T-helper 2 cell treated with Interferon-gamma antibody and Interleukin-4, amounts not matched to agents 100 ng/mL and 5 ng/mL, for 36 hours (primary cell): ENCODE data around the gene FFAR4. TPM values are rescaled to one million over a fixed set of nuclear protein-coding genes. Genes with fewer than 3 reads are reported as not detected.
"Not testable (repeated sequence)": the region's sequence is repeated elsewhere in the genome, so short reads cannot be mapped to it uniquely, and the experiment has no call there.

ENCODE experiments used
- intact Hi-C: fragments of 100-400 bp; cut with micrococcal nuclease; formaldehyde crosslinking; loops from one replicate; pipeline ENCODE4 v1.15.1; 2023
- total RNA-seq: library from RNA; stranded (reverse); gene quantifications from 2 replicates; pipeline ENCODE4 v1.2.3, GENCODE V29; 2022

FFAR4 gene
- not detected in 2 replicates for total RNA-seq

DNA sequence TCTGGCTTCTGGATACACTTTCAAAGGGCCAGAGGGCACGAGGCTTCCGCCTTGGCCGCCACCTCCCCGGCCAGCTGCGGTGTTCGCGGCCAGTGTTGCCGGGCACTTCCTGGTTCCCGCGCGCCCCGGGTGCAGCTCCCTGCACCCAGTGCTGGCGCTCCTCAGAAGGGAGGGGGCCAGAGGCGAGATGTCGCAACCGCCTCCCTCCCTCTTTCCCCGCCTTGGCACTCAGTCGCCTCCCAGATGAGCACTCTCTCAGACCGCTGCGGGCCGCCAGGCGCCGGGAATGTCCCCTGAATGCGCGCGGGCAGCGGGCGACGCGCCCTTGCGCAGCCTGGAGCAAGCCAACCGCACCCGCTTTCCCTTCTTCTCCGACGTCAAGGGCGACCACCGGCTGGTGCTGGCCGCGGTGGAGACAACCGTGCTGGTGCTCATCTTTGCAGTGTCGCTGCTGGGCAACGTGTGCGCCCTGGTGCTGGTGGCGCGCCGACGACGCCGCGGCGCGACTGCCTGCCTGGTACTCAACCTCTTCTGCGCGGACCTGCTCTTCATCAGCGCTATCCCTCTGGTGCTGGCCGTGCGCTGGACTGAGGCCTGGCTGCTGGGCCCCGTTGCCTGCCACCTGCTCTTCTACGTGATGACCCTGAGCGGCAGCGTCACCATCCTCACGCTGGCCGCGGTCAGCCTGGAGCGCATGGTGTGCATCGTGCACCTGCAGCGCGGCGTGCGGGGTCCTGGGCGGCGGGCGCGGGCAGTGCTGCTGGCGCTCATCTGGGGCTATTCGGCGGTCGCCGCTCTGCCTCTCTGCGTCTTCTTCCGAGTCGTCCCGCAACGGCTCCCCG lies at the start of gene FFAR4:
Gene FFAR4 (plus strand): TSS at position 231 of the 842 bp plus-strand sequence. CDS start 56 bp downstream, at position 287.
- intact Hi-C loops, result no loop called here

DNA sequence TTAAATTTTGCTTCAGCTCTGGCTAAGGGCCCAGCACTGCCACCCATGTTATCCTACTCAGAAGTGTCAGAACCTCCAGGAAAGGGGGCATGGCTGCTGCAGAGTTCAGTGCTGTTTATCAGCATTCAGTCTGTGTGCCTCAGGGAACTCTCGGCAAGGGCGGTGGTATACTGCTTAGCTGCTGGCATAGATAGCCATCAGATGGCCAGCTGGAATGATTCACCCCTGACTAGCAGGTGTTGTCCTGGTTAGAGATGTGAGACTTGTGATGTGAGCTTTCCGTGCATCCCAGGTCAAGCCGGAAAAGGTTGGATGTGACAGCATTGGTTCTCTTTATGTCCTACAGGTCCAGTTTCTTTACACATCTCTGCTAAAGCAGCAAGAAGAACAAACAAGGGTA lies 47.9 kb upstream of the FFAR4 start:
- intact Hi-C loops, result no loop called here

DNA sequence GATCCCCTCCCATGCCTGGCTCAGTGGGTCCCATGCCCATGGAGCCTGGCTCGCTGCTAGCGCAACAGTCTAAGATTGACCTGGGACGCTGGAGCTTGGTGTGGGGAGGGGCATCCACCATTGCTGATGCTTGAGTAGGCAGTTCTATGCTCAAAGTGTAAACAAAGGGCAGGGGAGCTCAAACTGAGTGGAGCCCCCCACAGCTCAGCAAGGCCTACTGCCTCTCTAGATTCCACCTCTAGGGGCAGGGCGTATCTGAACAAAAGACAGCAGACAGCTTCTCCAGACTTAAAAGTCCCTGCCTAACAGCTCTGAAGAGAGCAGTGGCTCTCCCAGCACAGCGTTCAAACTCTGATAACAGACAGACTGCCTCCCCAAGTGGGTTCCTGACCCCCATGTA lies 31.2 kb upstream of the FFAR4 start:
- intact Hi-C loops, result no loop called here

DNA sequence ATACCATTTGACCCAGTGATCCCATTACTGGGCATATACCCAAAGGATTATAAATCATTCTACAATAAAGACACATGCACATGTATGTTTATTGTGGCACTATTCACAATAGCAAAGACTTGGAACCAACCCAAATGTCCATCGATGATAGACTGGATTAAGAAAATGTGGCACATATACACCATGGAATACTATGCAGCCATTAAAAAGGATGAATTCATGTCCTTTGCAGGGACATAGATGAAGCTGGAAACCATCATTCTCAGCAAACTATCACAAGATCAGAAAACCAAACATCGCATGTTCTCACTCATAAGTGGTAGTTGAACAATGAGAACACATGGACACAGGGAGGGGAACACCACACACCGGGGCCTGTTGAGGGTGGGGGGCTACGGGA lies 25.6 kb upstream of the FFAR4 start:
- intact Hi-C loops, result not testable (repeated sequence)

DNA sequence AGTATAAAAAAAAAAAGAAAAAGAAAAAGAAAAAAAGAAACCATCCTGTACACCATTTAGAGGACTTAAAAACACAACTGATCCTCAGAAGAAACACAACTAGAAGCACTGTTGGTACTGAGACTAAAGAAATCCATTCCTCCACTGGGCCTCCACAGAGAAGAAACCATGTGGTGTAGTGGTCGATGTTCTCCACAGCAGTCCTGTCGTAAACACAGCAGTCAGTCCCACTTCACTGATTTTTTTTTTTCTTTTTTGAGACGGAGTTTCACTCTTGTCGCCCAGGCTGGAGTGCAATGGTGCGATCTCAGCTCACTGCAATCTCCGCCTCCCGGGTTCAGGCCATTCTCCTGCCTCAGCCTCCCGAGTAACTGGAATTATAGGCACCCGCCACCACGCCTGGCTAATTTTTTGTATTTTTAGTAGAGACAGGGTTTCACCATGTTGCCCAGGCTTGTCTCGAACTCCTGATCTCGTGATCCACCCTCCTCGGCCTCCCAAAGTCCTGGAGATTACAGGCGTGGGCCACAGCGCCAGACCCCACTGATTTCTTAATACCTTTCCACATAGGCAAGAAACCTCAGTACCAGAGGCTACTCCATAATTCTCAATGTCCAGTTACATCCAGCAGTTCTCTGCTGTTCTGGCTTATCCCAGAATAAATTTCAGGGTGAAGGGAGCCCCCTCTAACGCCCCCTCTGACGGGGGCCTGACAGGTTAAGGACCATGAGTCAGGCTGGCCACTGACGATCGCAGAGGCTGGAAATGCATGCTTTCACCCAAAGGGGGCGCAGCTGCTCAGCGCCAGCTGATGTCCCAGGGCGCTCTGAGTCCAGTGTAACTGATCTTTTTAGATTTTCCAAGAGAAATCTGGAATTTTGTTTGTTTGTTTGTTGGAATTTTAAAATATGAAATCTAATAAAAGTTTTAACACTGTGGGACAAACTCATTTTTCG lies 24.8 kb upstream of the FFAR4 start:
- intact Hi-C loops, result no loop called here

DNA sequence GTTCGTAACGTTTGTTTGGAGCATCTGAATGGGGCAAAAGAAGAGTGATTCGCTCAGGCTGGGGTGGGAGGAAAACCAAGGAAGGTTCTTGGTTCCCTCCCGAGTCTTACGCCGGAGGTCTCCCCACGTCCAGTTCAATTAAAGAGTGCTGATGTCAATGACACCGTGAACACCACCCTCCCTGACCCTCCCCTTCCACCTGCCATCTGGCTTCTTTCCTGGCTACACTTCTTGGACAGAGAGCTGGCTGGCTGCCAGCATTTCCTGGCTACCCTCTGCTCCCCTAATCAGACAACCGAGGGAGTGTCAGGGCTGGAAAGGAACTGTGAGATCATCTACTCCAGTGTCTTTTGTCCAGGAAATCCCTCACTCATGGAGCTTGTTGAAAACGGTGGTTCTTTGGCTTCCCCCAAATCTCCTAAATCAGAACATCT lies 24.1 kb upstream of the FFAR4 start:
- intact Hi-C loops, result no loop called here

DNA sequence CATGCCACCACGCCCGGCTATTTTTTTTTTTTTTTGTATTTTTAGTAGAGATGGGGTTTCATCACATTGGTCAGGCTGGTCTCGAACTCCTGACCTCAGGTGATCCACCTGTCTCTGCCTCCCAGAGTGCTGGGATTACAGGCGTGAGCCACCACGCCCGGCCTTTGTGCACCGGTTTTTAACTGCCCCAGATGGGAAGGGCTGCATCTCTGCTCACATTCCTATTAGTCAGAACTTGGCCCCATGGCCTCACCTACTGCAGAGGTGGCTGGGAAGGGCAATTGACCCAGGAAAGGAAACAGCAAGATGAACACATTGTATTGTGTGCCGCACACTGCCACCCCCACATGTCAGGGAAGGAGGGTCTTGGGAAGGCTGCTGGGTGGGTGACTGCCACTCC lies 19.5 kb upstream of the FFAR4 start:
- intact Hi-C loops, result not testable (repeated sequence)

DNA sequence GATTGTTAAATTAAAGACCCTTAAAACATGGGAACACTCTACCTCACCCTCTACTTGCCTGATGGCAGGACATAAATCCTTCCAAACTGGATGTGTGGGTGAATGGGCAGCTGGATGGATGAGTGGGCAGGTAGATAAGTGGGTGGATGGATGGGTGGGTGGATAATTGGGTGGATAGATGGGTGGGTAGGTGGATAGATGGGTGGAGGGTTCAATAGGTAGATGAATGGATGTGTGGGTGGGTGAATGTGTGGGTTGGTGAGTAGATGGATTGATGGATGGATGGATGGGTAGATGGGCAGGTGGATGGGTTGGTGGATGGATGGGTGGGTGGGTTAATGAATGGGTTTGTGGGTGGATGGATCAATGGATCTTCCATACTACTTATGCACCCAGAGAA lies 18.9 kb upstream of the FFAR4 start:
- intact Hi-C loops, result no loop called here

DNA sequence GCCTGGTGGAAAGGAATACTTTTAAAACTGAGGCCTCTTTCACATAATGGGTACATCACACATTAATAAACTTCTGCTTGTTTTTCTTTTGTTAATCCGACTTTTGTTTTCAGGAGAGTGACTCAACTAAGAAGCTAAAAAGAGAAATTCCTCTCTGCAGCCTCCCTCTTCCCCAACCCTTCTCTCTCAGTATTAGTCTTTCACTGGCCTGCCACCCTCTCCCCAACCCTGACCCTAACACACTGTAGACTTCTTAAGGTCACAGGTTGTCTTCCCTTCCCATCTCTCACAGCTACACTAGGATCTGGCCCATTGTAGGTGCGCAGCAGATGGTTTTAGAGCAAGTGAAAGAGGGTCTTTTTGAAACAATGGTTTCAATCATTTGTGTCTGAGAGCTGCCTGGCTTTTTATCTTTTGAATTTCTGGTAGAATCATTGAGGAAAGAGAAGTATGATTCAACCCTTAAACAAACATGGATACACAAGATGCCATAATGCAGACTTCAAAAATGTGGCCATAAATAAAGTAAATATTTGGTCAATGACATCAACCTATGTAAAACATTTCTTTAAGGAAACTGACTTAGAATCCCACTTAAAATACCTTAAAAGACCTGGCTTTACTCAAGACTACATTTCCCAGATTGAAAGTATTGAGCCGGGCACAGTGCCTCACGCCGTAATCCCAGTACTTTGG lies 17.9 kb upstream of the FFAR4 start:
- intact Hi-C loops, result no loop called here

DNA sequence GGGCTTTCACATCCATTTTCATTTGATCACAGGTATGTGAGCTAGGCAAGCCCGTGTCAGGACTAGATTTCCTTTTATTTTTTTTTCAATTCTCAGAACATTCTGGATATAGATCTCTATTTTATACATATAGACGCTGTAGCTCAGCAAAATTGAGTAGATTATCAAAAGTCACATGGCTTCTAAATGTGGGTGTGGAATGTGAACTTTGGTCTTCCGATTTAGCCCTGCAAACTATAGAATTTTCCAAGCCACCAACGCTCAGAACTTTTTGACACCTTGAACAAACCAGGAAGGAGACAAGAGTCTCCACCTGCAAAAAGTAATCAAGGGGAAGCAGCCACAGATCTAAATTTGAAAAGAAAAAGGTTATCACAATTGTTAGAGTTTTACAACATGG lies 15.9 kb upstream of the FFAR4 start:
- intact Hi-C loops, result loop anchor here (5.0 kb wide), 1 partner anchor 267 kb away; no protein-coding TSS in a partner anchor

DNA sequence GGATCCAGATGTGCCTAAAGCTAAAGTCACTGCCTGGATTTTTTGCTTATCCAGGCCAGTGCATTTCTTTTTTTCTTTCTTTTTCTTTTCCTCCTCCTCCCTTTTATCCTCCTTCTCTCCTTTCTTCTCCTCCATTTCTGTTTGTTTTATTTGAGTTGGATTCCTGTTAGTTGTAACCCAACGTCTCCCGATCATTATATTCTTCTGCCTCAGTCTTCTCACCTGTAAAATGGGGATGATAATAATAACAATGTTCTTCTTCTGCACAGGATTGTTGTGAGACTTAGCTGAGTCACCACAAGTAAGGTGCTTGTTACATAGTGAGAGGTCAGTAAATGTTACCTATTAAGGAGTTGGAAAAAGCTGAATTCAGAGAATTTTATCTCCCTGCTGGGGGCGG lies 13.7 kb upstream of the FFAR4 start:
- intact Hi-C loops, result loop anchor here (5.0 kb wide), 1 partner anchor 265 kb away; no protein-coding TSS in a partner anchor

DNA sequence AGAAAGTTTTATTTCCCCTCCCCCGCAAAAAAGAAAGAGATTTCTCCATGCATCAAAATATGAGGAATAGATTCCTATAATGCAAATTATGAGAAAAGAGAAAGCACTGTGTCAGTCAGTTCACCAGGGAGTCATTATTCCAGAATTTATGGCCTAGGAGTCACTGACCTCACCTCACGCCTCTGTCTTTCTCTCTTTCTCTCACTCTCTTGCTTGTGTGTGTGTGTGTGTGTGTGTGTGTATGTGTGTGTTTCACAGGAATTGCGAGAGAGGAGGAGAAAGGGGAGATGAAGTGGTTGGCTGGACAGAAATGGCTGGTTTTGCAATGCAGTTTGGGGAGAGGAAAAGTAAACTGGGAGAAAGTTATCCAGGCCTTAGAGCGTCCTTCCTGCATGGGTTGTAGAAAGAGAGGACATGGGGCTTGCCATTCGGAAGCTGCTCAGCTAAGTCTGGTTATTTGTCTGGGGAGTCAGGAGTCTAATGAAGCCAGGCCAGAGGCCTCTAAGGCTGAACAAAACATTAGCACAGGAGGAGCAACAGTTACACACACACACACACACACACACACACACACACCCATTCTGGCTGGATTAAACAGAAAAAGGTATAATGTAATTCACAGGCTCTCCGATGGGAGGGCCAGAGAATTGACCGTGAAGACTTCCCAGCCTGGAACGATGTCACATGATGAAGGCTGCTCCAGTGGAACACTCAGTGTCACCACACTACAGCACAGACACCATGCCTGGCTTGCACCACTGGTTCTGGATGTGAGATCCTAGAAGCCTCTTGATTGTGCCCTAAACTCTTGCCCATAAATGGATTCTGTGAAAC lies 12.8 kb upstream of the FFAR4 start:
- intact Hi-C loops, result loop anchor here (1.0 to 5.0 kb wide), 2 partner anchors 127 to 264 kb away; no protein-coding TSS in a partner anchor

DNA sequence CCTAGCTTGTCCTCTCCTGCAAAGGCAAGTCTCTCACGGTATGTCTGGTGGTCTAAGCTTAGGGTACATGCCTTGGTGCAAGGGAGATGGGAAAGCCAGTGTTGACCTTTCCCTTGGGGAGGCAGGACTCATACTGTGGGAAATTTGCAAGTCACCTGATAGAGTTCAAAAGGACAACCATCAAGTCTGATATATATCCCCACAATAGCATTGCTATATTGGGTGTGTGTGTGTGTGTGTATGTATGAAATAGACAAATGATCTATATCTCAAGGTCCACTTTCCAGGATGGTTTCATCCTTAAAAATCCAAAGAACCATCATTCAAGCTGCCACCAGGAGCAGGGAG lies 12.2 kb upstream of the FFAR4 start:
- intact Hi-C loops, result loop anchor here (1.0 to 5.0 kb wide), 2 partner anchors 126 to 263 kb away; no protein-coding TSS in a partner anchor

DNA sequence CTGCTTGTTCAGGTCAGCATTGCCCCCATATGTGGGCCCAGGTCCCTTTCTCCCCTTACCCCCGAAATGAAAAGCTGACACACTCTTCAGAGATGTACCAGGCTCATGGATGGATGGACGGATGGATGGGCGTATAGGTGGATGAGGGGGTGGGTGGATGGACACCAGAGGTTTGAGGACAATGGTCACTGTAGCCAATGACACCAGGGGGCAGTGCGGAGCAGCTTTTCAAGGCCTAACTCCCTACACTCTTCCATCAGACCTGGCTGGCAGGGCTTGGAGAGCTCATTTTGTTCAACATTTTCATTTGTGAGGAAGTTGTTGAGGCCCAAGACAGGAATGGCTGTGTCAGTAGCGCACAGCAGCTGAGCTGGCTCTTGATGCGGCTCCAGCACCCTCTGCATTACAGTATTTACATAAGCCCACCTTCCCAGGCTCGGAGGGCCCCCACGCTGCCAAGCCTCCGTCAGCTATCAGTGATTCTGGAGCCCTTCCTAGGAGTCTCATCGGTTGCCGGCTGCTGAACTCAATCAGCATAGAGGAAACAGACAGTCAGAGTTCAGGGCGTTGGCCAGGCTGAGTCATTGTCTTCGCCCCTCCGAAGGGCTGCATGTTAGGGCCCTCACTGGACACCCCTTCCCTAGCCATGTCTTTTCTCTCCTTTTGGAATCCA lies 11.6 kb upstream of the FFAR4 start:
- intact Hi-C loops, result loop anchor here (1.0 to 5.0 kb wide), 2 partner anchors 125 to 262 kb away; no protein-coding TSS in a partner anchor

DNA sequence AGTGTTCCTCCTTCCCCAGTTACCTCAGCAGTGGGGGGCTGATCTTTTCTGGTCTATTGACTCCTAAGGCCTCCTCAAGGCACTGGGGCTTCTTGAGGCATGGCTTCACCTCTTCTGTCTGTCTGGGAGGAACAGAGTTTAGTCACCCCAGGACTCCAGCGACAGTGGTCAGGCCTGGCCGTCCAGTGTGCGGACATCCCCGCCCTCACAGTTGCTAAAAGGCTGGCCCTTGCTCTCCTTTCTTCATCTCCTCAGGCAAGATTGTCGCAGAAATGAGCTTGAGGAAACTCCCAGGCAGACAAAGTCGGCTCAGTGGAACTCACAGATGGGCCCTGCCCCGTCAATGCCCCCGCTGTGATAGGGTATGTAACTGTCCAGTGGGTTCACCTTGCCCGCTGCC lies 7.0 kb upstream of the FFAR4 start:
- intact Hi-C loops, result no loop called here

DNA sequence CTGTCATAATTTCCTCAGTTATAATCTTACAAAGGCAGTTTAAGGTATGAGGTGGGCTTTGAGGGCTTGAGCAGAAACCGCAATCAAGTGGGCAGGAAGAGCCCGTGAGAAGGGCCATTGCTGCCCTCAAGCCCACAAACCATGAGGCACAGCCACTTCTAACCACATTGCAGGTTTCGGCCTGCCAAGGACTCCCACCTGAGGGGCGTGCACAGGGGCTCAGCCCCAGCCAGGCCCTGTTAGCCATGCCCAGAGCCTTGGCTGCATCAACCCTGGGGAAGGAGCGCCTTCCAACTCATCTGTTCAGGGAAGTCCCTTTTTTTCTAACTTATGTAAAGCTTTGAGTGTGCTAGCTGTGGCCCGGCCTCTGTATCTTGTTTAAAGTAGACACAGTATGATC lies 5.9 kb upstream of the FFAR4 start:
- intact Hi-C loops, result no loop called here

DNA sequence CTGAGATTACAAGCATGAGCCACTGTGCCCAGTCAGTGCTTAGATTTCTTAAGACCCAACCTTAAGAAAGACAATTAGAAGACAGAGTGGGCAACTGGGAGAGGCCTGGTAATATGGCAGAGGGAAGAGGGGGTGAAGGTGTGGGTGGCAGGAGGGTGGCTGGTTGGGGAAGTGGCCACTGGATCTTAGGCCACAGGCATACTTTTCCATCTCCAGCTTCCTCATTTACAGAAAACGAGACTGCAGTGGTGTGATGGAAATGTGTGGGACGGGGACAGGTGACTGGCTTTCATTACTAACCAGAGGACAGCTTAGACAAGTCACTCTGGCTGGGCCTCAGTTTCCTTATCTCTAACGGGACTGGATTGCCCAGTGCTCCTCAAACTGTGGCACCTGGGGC lies 1.0 kb upstream of the FFAR4 start:
- intact Hi-C loops, result no loop called here

DNA sequence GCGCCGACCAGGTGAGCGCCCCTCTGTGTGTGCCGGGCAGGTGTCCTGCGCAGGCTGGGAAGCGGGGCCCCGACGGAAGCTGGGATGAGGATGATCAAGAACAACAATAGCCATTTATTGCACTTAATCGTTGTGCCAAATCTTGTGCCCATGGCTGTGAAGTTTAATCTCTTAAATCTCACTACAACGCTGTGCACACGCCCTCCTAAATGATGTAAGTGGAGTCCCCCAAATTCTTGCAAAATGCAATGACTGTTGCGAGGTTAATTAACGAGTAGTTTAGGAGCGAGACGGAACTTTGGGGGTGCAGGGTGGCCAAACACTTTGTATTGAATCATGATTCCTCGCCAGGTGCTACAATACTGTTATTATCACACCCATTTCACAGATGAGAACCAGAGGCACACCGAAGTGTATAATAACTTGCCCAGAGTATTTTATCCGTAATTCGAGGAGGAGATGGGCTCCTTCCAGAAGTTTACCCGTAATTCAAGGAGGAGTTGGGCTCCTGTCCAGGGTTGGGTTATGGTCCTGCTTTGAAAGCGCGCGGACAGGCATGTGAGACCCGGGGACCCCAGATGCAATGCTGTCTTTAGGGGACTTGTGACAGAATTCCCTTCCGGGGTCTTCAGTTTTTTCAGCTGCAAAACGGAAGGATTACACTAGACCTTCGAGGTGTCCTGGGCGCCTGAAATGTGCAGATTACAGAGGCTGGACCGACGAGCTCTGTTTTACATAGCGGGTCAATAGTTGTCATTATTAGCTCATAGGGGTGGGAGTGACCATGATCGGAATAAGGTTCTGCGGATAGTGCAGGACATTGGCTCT lies 1.0 kb downstream of the FFAR4 start:
- intact Hi-C loops, result no loop called here

DNA sequence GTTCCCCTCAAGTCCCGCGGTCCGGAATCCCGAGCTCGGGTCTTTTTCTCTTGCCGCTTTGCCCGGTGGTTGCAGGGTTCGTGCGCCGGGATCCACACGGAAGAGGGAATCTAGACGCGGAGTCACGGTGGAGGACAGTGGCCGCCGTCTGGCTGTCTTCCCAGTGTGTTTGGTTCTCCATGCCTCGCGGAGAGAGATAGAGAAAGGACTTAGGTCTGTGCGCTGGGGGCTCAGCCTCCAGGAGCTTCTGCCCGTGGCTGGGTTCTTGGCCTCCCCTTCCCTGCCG lies 1.6 kb downstream of the FFAR4 start:
- intact Hi-C loops, result no loop called here
